ENCODE data around the gene EFCAB10.

EFCAB10 gene

GRCh38 chr7:105581066-105581811, at the start of gene EFCAB10:
TSS of gene EFCAB10 (minus strand) at chr7:105581493. CDS start at chr7:105581463, 30 bp downstream.
- DNase-seq (ENCODE audit: low read depth), result no peak

- DNase-seq (ENCODE audit: low read depth), result no peak
These were observed 44.7 kb upstream of the EFCAB10 start for GRCh38 chr7:105625986-105626385.

GRCh38 chr7:105623906-105624305, 42.6 kb upstream of the EFCAB10 start:
- DNase-seq (ENCODE audit: low read depth), result no peak

- no peak for DNase-seq (ENCODE audit: low read depth)
These were observed 42.1 kb upstream of the EFCAB10 start for GRCh38 chr7:105623378-105623777.

- DNase-seq (ENCODE audit: low read depth), result no peak
These were observed 40.9 kb upstream of the EFCAB10 start for GRCh38 chr7:105622106-105622731.

- DNase-seq (ENCODE audit: low read depth), result no peak
These were observed 40.3 kb upstream of the EFCAB10 start for GRCh38 chr7:105621617-105622016.

- DNase-seq (ENCODE audit: low read depth), result no peak
These were observed 39.9 kb upstream of the EFCAB10 start for GRCh38 chr7:105621176-105621575.

GRCh38 chr7:105619590-105619989, 38.3 kb upstream of the EFCAB10 start:
- no peak for DNase-seq (ENCODE audit: low read depth)

- DNase-seq (ENCODE audit: low read depth), result no peak
These were observed 36.7 kb upstream of the EFCAB10 start for GRCh38 chr7:105618016-105618296.

- DNase-seq (ENCODE audit: low read depth), result no peak
These were observed 36.2 kb upstream of the EFCAB10 start for GRCh38 chr7:105617280-105618015.

- no peak for DNase-seq (ENCODE audit: low read depth)
These were observed 33.1 kb upstream of the EFCAB10 start for GRCh38 chr7:105614341-105614840.

- DNase-seq (ENCODE audit: low read depth), result no peak
These were observed 32.5 kb upstream of the EFCAB10 start for GRCh38 chr7:105613611-105614330.

- no peak for DNase-seq (ENCODE audit: low read depth)
These were observed 31.5 kb upstream of the EFCAB10 start for GRCh38 chr7:105612806-105613205.

- DNase-seq (ENCODE audit: low read depth), result no peak
These were observed 30.8 kb upstream of the EFCAB10 start for GRCh38 chr7:105611856-105612775.

- no peak for DNase-seq (ENCODE audit: low read depth)
These were observed 29.1 kb upstream of the EFCAB10 start for GRCh38 chr7:105610165-105610930.

GRCh38 chr7:105602325-105603305, 21.3 kb upstream of the EFCAB10 start:
- DNase-seq (ENCODE audit: low read depth), result no peak

GRCh38 chr7:105600720-105601550, 19.6 kb upstream of the EFCAB10 start:
- peak; percentile 5 for DNase-seq (ENCODE audit: low read depth)

GRCh38 chr7:105599551-105599950, 18.3 kb upstream of the EFCAB10 start:
- DNase-seq (ENCODE audit: low read depth), result no peak
